ENCODE measurements around the gene UBR1. TPM values are rescaled to one million over a fixed set of nuclear protein-coding genes. Genes with fewer than 3 reads are reported as not detected.
A peak's percentile ranks its signal among the peaks of the same experiment; 100 is the strongest.
"Not testable (repeated sequence)": the region's sequence is repeated elsewhere in the genome, so short reads cannot be mapped to it uniquely, and the experiment has no call there.

UBR1 gene
- total RNA-seq, 4 donors from 2014 or later, result 9.3 to 22.3 (median 11.7) TPM

GRCh38 chr15:43132830-43133429, 27.1 kb upstream of the UBR1 start:
- H3K36me3 ChIP-seq, result peaks cover 0 to 26% (median 3%) of the 10 kb centered on the region in 3 donors
- no peaks in the 10 kb centered on the region for H3K9me3 ChIP-seq
- no peak for TF ChIP-seq POLR2A (IDR thresholded peaks at IDR 0.05)
- TF ChIP-seq, protein P1, sequence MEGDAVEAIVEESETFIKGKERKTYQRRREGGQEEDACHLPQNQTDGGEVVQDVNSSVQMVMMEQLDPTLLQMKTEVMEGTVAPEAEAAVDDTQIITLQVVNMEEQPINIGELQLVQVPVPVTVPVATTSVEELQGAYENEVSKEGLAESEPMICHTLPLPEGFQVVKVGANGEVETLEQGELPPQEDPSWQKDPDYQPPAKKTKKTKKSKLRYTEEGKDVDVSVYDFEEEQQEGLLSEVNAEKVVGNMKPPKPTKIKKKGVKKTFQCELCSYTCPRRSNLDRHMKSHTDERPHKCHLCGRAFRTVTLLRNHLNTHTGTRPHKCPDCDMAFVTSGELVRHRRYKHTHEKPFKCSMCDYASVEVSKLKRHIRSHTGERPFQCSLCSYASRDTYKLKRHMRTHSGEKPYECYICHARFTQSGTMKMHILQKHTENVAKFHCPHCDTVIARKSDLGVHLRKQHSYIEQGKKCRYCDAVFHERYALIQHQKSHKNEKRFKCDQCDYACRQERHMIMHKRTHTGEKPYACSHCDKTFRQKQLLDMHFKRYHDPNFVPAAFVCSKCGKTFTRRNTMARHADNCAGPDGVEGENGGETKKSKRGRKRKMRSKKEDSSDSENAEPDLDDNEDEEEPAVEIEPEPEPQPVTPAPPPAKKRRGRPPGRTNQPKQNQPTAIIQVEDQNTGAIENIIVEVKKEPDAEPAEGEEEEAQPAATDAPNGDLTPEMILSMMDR (IDR thresholded peaks at IDR 0.05), result no peak
- no peak for DNase-seq
- peak overlapping the region; percentile 85 to 93 (median 86) for H3K27ac ChIP-seq
- H3K27me3 ChIP-seq, result no peaks in the 10 kb centered on the region
- intact Hi-C loops (cut with DNase I), result no loop called here
- WGBS, 2 donors, result 21 to 24% methylated on average over 20 of the region's 20 CpGs
- H3K4me3 ChIP-seq, result peak overlapping the region; percentile 69 to 97 (median 82)
- peaks cover 5 to 42% (median 5%) of the 10 kb centered on the region in 3 donors for H3K4me1 ChIP-seq

DNA sequence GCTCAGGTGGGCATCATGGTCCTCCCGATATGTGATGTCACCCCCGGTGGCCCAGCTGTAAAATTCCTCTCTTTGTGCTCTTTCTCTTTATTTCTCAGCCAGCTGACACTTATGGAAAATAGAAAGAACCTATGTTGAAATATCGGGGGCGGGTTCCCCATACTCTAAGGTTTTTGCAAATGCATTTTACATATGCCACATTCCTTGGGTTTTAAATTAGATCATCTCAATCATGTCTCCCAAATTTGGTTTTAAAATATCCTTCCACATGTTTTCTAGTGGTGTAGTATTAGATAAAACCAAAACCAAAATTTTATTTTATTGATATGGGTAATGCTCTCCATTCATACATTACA, 23.1 kb upstream of the UBR1 start:
- TF ChIP-seq, protein P1 (IDR thresholded peaks at IDR 0.05), result no peak
- no peak for TF ChIP-seq POLR2A (IDR thresholded peaks at IDR 0.05)
- no peaks in the 10 kb centered on the region for H3K36me3 ChIP-seq
- WGBS, 2 donors, result 82 to 90% methylated on average over 4 of the region's 4 CpGs
- H3K27ac ChIP-seq, result no peak overlapping the region
- intact Hi-C loops (cut with DNase I), result no loop called here
- no peaks in the 10 kb centered on the region for H3K9me3 ChIP-seq
- H3K4me1 ChIP-seq, result peaks cover 0 to 26% (median 5%) of the 10 kb centered on the region in 3 donors
- no peaks in the 10 kb centered on the region for H3K27me3 ChIP-seq
- no peak for DNase-seq
- H3K4me3 ChIP-seq, result no peak overlapping the region

DNA sequence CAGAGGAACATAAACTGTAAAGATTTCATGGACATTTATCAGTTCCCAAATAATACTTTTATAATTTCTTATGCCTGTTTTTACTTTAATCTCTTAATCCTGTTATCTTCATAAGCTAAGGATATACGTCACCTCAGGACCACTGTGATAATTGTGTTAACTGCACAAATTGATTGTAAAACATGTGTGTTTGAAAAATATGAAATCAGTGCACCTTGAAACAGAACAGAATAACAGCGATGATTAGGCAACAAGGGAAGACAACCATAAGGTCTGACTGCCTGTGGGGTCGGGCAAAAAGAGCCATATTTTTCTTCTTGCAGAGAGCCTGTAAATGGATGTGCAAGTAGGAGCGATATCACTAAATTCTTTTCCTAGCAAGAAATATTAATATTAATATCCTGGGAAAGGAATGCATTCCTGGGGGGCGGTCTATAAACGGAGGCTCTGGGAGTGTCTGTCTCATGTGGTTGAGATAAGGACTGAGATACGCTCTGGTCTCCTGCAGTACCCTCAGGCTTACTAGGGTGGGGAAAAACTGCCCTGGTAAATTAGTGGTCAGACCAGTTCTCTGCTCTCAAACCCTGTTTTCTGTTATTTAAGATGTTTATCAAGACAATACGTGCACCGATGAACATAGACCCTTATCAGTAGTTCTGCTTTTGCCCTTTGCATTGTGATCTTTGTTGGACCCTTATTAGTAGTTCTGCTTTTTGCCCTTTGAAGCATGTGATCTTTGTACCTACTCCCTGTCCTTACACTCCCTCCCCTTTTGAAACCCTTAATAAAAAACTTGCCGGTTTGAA, 22.5 kb upstream of the UBR1 start:
- intact Hi-C loops (cut with DNase I); H3K9me3 ChIP-seq; H3K36me3 ChIP-seq; DNase-seq; H3K27me3 ChIP-seq; H3K4me3 ChIP-seq: not testable (repeated sequence)
- Histone ChIP-seq H3K27ac (peak overlapping the region in 1 of 4 donors; percentile 61), H3K4me1 (peaks cover 0 to 26% (median 5%) of the 10 kb centered on the region in 3 donors)
- WGBS, 2 donors, result 79 to 80% methylated on average over 10 of the region's 10 CpGs

DNA sequence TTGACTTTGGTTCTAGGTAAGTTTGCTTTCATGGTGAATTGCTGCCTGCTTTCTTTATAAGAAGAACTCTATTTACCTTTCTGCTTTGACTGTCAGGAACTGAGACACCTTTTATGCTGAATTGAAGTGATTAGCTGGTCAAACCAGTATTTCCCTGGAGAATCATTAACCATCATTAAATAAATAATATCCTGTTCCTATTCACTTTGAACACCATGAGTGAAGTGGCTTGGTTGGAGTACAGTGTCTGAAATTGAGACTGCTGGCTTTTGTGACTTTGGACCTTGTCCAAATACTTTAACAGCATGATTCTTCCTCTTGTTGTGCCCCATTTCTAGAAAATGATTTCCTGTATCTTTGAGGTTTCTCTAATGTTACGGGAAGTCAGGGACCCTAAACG, 21.9 kb upstream of the UBR1 start:
- WGBS, 2 donors, result 43 to 53% methylated on average over 2 of the region's 2 CpGs
- Histone ChIP-seq H3K9me3 (no peaks in the 10 kb centered on the region), H3K27me3 (no peaks in the 10 kb centered on the region), H3K36me3 (no peaks in the 10 kb centered on the region), H3K27ac (peak overlapping the region in 3 of 4 donors; percentile 18 to 61 (median 38)), H3K4me3 (no peak overlapping the region), H3K4me1 (peaks cover 0 to 21% (median 2%) of the 10 kb centered on the region in 3 donors)
- intact Hi-C loops (cut with DNase I), result no loop called here
- TF ChIP-seq, protein P1 (IDR thresholded peaks at IDR 0.05), result no peak
- no peak for TF ChIP-seq POLR2A (IDR thresholded peaks at IDR 0.05)
- DNase-seq, result no peak

- no peaks in the 10 kb centered on the region for H3K9me3 ChIP-seq
- H3K36me3 ChIP-seq, result no peaks in the 10 kb centered on the region
- no peak overlapping the region for H3K27ac ChIP-seq
- no peak overlapping the region for H3K4me3 ChIP-seq
- intact Hi-C loops (cut with DNase I), result no loop called here
- peaks cover 0 to 20% (median 0%) of the 10 kb centered on the region in 3 donors for H3K4me1 ChIP-seq
- no peaks in the 10 kb centered on the region for H3K27me3 ChIP-seq
- no peak for DNase-seq
- TF ChIP-seq, protein P1 (IDR thresholded peaks at IDR 0.05), result no peak
- TF ChIP-seq POLR2A (IDR thresholded peaks at IDR 0.05), result no peak
- WGBS, 2 donors, result 72 to 83% methylated on average over 6 of the region's 6 CpGs
Observed at GRCh38 chr15:43126356-43126755, 20.5 kb upstream of the UBR1 start.

Measured in esophagus squamous epithelium (tissue), 5 donors.